Right ventricle myocardium superior (tissue), 1 donor: ENCODE data around the gene CRYBB3. TPM values are rescaled to one million over a fixed set of nuclear protein-coding genes. Genes with fewer than 3 reads are reported as not detected.
"Not testable (repeated sequence)": the region's sequence is repeated elsewhere in the genome, so short reads cannot be mapped to it uniquely, and the experiment has no call there.

Experiments
- ATAC-seq: fragments of 200-7000 bp; cut with Tn5 transposase; one replicate; pipeline ENCODE4 v1.9.1; 2020; ENCODE audit warnings: mild to moderate bottlenecking; ENCODE audit not compliant: poor library complexity
- DNase-seq: peaks from one replicate; pipeline ENCODE4 v3.0.0-alpha.2; 2020
- intact Hi-C: fragments of 100-400 bp; cut with DNase I; formaldehyde crosslinking; loops from one replicate; pipeline ENCODE4 v1.11.2; 2022
- total RNA-seq: library from RNA; stranded (reverse); fragmentation: NEBNext Ultra II Directional; extraction: Animal tissue kit (Norgen Biotek cat#: 25700); gene quantifications from one replicate; pipeline ENCODE4 v1.2.1, GENCODE V29; 2021
- donor health status: DM: no; HTN: yes; CAD: no; lungs with severe emphysema.

CRYBB3 gene
- total RNA-seq, 1 donor from 2014 or later, result not detected

DNA sequence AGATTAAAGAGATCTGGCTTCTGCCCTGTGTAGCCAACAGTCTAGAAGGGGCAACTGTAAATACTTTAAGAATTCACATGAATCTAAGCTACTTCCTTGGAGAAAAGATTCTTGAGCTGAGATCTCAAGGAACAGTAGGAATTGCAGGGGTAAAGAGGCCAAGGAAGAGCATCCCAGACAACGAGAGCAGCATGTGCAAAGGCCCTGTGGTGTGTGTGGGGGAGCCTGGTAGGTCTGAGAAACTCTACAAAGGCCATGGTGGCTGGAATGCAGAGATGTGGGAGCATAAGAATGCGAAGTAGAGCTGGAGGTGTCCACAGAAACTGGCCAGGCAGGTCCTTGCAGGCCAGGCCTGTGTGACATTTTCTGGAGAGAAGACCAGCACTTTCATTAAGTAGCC lies 31.1 kb downstream of the CRYBB3 start:
- DNase-seq, ATAC-seq, intact Hi-C loops: not testable (repeated sequence)

DNA sequence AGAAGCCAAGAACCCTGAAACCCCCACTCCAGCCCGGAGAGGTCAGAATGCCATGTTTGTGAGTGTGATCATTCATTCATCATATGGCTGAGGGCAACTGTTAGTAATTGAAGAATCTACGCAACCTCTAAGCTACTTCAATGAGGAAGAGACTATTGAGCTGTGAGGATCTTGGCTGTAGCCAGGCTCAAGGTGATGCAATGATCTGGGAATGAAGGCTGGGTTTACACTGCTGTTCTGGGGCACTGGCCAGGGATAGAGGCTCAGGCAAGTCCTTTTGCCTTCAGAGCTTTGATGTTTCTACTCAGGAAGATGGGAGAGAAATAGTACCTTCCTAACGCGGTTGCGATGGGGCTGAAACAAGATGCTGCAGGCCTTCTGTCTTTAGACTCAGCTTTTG lies 32.6 kb downstream of the CRYBB3 start:
- intact Hi-C loops, result no loop called here

DNA sequence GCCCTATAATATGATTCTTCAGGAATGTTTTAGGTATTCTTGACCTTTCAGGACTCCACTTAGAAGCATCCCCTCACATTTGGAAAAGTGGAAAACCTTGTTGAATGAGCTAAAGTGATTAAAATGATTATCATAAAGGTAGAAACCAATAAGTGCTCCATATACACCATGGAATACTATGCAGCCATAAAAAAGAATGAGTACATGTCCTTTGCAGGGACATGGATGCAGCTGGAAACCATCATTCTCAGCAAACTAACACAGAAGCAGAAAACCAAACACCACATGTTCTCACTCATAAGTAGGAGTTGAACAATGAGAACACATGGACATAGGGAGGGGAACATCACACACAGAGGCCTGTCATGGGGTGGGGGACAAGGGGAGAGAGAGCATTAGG lies 34.0 kb downstream of the CRYBB3 start:
- intact Hi-C loops, ATAC-seq, DNase-seq: not testable (repeated sequence)

More for the DNA sequence above, 32.6 kb downstream of the CRYBB3 start:
- ATAC-seq (no peak), DNase-seq (no peak)

DNA sequence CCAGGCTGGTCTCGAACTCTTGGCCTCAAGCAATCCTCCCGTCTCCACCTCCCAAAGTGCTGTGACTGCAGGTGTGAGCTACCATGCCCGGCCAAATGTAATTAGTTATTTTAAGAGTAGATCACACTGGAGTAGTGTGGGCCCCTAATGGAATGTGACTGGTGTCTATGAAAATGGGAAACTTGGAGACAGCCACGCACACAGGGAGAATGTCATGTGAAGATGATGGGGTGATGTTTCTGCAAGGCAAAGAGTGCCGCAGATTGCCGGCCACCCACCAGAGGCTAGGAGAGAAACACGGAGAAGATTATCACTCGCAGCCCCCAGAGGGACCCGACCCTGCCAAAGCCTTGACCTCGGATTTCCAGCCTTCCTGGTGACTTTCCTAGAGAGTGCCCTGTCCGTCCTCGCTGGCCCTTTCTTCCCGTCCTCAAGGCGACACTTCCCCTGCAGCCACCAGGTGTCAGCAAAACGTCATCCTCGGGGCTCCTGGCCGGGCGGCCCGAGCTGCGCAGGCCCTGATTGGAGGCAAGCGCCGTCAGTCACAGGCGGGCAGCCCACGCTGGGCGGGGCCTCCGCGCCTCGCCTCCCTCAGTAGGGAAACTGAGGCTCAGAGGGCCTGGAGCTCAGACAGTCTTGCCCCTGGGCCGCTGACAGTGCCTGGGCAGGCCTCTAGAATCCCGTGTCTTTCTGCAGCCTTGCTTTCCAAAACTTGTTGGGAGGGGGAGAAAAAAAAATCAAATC lies 36.1 kb downstream of the CRYBB3 start:
- intact Hi-C loops, result no loop called here
- DNase-seq (peak; percentile 81), ATAC-seq (peak; percentile 95)

DNA sequence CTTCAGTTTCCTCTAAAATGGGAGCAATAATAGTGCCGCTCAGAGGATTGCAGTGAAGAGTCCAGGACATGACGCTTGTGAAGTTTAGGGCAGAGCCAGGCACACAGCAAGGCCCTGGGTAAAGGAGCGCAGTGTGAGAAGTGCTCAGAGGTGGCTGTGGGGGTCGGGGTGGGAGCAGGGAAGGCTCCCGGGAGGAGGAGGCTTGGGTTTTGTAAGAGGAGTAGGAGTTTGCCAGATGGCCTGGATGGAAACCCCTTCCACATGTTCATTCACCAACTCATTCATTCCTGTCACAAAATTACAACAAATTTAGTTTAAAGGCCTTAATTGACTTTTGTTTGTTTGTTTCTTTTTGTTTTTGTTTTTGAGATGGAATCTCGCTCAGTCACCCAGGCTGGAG lies 36.8 kb downstream of the CRYBB3 start:
- DNase-seq, result no peak
- no peak for ATAC-seq
- intact Hi-C loops, result no loop called here

DNA sequence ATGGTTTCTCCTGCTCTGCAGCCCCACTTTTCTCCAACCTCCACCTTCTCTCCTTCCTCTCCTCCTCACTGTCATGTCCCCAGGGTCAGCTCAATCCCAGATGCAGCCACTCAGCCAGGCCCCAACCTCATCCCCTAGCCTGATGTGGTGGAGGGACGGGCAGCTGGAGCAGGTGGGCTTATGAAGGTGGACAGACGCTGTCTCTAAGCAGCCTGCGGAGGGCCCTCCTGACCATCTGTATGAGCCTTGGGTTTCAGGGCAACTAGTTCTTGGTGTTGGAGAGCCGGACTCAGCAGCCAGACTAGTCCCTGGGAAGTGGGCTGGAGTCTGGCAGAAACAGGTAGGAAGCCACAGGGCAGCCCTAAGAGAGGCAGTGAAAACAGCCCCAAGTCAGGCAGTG lies 37.8 kb downstream of the CRYBB3 start:
- DNase-seq (no peak), ATAC-seq (no peak)
- intact Hi-C loops, result no loop called here

DNA sequence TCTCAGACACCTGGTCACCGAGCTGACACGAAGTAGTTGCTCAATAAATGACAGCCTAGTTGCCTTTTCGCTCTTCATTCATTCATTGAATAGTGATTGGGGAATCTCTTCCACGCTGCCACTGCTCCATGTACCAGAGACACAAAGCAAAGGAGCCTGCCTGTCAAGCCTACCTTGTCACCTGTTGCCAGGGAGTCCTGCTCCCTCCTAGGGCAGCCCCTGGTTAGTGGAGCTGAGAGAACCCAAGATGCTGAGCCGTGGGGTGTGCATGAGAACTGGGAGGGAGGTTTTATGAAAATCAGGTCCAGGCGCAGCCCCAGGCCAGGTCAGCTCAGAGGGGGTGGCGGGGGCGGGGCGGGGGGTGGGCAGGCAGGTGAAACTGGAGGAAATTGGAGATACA lies 38.4 kb downstream of the CRYBB3 start:
- ATAC-seq, intact Hi-C loops, DNase-seq: not testable (repeated sequence)

DNA sequence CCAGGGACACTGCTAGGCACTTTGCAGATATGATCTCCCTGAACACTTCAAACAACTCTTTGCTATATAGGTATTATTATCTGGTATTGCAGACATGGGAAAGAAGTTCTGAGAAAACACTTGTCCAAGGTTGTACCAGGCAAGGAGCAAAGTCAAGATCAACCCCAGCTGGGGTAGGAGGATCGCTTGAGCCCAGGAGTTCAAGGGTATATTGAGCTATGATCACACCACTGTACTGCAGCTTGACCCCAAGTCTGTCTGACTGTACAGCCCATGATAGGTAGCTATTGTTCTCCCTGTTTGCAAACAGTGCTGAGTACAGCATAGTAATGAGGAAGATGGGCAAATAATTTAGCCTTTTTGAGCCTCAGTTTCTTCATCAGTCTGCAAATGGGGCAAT lies 55.5 kb downstream of the CRYBB3 start:
- ATAC-seq, DNase-seq, intact Hi-C loops: not testable (repeated sequence)

Other genes with a start within 250 kb of the CRYBB3 start
- 12.6 TPM for gene KIAA1671, start 247.1 kb upstream of the CRYBB3 start, total RNA-seq
- not detected for gene CRYBB2, start 19.8 kb downstream of the CRYBB3 start, total RNA-seq